ENCODE data around the gene RNU1-3. TPM values are rescaled to one million over a fixed set of nuclear protein-coding genes. Genes with fewer than 3 reads are reported as not detected.
"Not testable (repeated sequence)": the region's sequence is repeated elsewhere in the genome, so short reads cannot be mapped to it uniquely, and the experiment has no call there.

Gene RNU1-3
- total RNA-seq, 4 donors from 2014 or later = under 0.01 TPM; not detected in 1

GRCh38 chr1:16621300-16621658 is 45.5 kb downstream of the RNU1-3 start:
- WGBS, 2 donors (ENCODE audit: low coverage in 1 of 2) = 84 to 88% methylated on average over 2 of the region's 2 CpGs
- no peak for ATAC-seq

GRCh38 chr1:16619803-16620501 is 46.8 kb downstream of the RNU1-3 start:
- H3K4me3 ChIP-seq, ATAC-seq, H3K27ac ChIP-seq, H3K27me3 ChIP-seq, H3K9me3 ChIP-seq, H3K4me1 ChIP-seq: not testable (repeated sequence)
- 79 to 83% methylated on average over 8 to 16 of the region's 21 CpGs for WGBS, 2 donors (ENCODE audit: low coverage in 1 of 2)
- H3K36me3 ChIP-seq = peaks cover 0 to 64% of the 10 kb centered on the region in 2 donors

More at GRCh38 chr1:16621300-16621658, 45.5 kb downstream of the RNU1-3 start:
- Histone ChIP-seq H3K9me3 (no peaks in the 10 kb centered on the region), H3K27ac (no peak overlapping the region), H3K4me3 (no peak overlapping the region), H3K27me3 (no peaks in the 10 kb centered on the region), H3K36me3 (peaks cover 0 to 77% of the 10 kb centered on the region in 2 donors), H3K4me1 (peaks cover 0 to 9% (median 0%) of the 10 kb centered on the region in 3 donors)
- TF ChIP-seq POLR2A (IDR thresholded peaks at IDR 0.05) (no peak), CTCF (IDR thresholded peaks at IDR 0.05) (peak in 1 of 4 experiments; percentile 40)

- Histone ChIP-seq H3K27ac (no peak overlapping the region), H3K27me3 (no peaks in the 10 kb centered on the region), H3K4me1 (peaks cover 0 to 17% (median 3%) of the 10 kb centered on the region in 3 donors), H3K9me3 (no peaks in the 10 kb centered on the region), H3K36me3 (peaks cover 0 to 51% of the 10 kb centered on the region in 2 donors), H3K4me3 (no peak overlapping the region)
- WGBS, 2 donors (ENCODE audit: low coverage in 1 of 2) = 65 to 71% methylated on average over 15 of the region's 15 CpGs
- no peak for ATAC-seq
- TF ChIP-seq CTCF (IDR thresholded peaks at IDR 0.05) (no peak), POLR2AphosphoS5 (IDR thresholded peaks at IDR 0.05) (no peak), EP300 (IDR thresholded peaks at IDR 0.05) (no peak), POLR2A (IDR thresholded peaks at IDR 0.05) (no peak)
Observed at GRCh38 chr1:16618719-16619118, 48.0 kb downstream of the RNU1-3 start.

- WGBS, 2 donors (ENCODE audit: low coverage in 1 of 2) = 59 to 62% methylated on average over 7 of the region's 7 CpGs
- H3K9me3 ChIP-seq = no peaks in the 10 kb centered on the region
- H3K4me1 ChIP-seq = peaks cover 0 to 20% (median 4%) of the 10 kb centered on the region in 3 donors
- H3K27ac ChIP-seq = no peak overlapping the region
- peaks cover 0 to 44% of the 10 kb centered on the region in 2 donors for H3K36me3 ChIP-seq
- no peak for ATAC-seq
- TF ChIP-seq CTCF (IDR thresholded peaks at IDR 0.05) (no peak), POLR2A (IDR thresholded peaks at IDR 0.05) (no peak), EP300 (IDR thresholded peaks at IDR 0.05) (no peak), POLR2AphosphoS5 (IDR thresholded peaks at IDR 0.05) (no peak)
- no peak overlapping the region for H3K4me3 ChIP-seq
- H3K27me3 ChIP-seq = no peaks in the 10 kb centered on the region
Observed at GRCh38 chr1:16617778-16618580, 48.8 kb downstream of the RNU1-3 start.

GRCh38 chr1:16617114-16617631 is 49.6 kb downstream of the RNU1-3 start:
- Histone ChIP-seq H3K4me1 (peaks cover 0 to 27% (median 5%) of the 10 kb centered on the region in 3 donors), H3K27ac (no peak overlapping the region), H3K4me3 (no peak overlapping the region), H3K27me3 (no peaks in the 10 kb centered on the region), H3K36me3 (peaks cover 0 to 36% of the 10 kb centered on the region in 2 donors), H3K9me3 (no peaks in the 10 kb centered on the region)
- TF ChIP-seq POLR2AphosphoS5 (IDR thresholded peaks at IDR 0.05) = no peak
- no peak for TF ChIP-seq CTCF (IDR thresholded peaks at IDR 0.05)
- no peak for TF ChIP-seq EP300 (IDR thresholded peaks at IDR 0.05)
- no peak for TF ChIP-seq POLR2A (IDR thresholded peaks at IDR 0.05)
- no peak for ATAC-seq
- 81 to 83% methylated on average over 20 of the region's 20 CpGs for WGBS, 2 donors (ENCODE audit: low coverage in 1 of 2)

All from gastroesophageal sphincter (tissue), 4 donors.